ENCODE results near the gene PRSS16.
"Not testable (repeated sequence)": the region's sequence is repeated elsewhere in the genome, so short reads cannot be mapped to it uniquely, and the experiment has no call there.

Gene PRSS16

DNA sequence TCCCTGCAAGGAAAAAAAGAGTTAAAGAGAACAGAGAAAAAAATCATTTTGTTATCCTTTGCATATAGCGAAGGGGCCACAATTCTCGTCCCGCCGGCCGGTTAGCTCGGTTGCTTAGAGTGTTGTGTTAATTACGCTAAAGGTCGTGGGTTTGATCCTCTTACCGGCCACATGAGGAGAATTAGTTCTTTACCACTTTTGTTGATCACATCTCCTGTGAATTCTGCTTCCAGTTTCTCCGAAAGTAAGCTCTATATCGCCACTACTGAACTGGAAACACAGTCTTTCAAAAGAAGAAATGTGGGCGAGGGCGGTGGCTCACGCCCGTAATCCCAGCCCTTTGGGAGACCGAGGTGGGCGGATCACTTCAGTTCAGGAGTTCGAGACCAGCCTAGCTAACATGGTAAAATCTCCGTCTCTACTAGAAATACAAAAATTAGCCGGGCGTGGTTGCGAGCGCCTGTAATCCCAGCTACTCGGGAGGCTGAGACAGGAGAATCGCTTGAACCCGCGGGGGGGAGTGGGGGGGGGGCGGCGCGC, 13.4 kb downstream of the PRSS16 start:
- TF ChIP-seq, protein P1, sequence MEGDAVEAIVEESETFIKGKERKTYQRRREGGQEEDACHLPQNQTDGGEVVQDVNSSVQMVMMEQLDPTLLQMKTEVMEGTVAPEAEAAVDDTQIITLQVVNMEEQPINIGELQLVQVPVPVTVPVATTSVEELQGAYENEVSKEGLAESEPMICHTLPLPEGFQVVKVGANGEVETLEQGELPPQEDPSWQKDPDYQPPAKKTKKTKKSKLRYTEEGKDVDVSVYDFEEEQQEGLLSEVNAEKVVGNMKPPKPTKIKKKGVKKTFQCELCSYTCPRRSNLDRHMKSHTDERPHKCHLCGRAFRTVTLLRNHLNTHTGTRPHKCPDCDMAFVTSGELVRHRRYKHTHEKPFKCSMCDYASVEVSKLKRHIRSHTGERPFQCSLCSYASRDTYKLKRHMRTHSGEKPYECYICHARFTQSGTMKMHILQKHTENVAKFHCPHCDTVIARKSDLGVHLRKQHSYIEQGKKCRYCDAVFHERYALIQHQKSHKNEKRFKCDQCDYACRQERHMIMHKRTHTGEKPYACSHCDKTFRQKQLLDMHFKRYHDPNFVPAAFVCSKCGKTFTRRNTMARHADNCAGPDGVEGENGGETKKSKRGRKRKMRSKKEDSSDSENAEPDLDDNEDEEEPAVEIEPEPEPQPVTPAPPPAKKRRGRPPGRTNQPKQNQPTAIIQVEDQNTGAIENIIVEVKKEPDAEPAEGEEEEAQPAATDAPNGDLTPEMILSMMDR (IDR thresholded peaks at IDR 0.05; ENCODE audit: low read depth, low read length): no peak
- DNase-seq: no peak
- Histone ChIP-seq H3K4me3 (ENCODE audit: low read depth, low read length) (no peak overlapping the region), H3K27me3 (ENCODE audit: insufficient read depth, low read depth, severe bottlenecking) (peaks cover 85% of the 10 kb centered on the region), H3K36me3 (no peaks in the 10 kb centered on the region), H3K27ac (no peak overlapping the region), H3K9me3 (ENCODE audit: severe bottlenecking) (peaks cover 20% of the 10 kb centered on the region)

DNA sequence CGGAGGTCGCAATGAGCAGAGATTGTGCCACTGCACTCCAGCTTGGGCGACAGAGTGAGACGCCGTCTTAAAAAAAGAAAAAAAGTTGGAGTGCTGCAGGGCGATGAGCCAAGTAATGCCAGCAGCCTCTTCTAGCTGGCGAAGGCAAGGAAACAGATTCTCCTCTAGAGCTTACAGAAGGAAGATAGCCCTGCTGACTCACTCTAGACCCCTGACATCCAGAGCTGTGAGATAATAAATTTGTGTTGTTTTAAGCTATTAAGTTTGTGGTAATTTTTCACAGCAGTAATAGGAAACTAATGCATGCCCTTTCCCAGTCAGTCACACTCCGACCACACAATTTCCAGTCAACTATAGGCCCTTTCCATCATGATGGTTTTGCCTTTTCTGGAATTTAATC, 16.4 kb downstream of the PRSS16 start:
- peaks cover 37% of the 10 kb centered on the region for H3K9me3 ChIP-seq (ENCODE audit: severe bottlenecking)
- H3K36me3 ChIP-seq: no peaks in the 10 kb centered on the region
- H3K27ac ChIP-seq: no peak overlapping the region
- peaks cover 98% of the 10 kb centered on the region for H3K27me3 ChIP-seq (ENCODE audit: insufficient read depth, low read depth, severe bottlenecking)
- no peak overlapping the region for H3K4me3 ChIP-seq (ENCODE audit: low read depth, low read length)
- no peak for DNase-seq
- TF ChIP-seq, protein P1 (IDR thresholded peaks at IDR 0.05; ENCODE audit: low read depth, low read length): no peak

GRCh38 chr6:27267003-27267402, 19.5 kb downstream of the PRSS16 start:
- DNase-seq; H3K27ac ChIP-seq; H3K4me3 ChIP-seq (ENCODE audit: low read depth, low read length); H3K36me3 ChIP-seq: not testable (repeated sequence)
- Histone ChIP-seq H3K9me3 (ENCODE audit: severe bottlenecking) (peaks cover 27% of the 10 kb centered on the region), H3K27me3 (ENCODE audit: insufficient read depth, low read depth, severe bottlenecking) (peaks cover 98% of the 10 kb centered on the region)

GRCh38 chr6:27267857-27268434, 20.4 kb downstream of the PRSS16 start:
- no peak overlapping the region for H3K4me3 ChIP-seq (ENCODE audit: low read depth, low read length)
- no peak for DNase-seq
- H3K27ac ChIP-seq: no peak overlapping the region
- H3K36me3 ChIP-seq: no peaks in the 10 kb centered on the region
- TF ChIP-seq, protein P1 (IDR thresholded peaks at IDR 0.05; ENCODE audit: low read depth, low read length): no peak
- peaks cover 98% of the 10 kb centered on the region for H3K27me3 ChIP-seq (ENCODE audit: insufficient read depth, low read depth, severe bottlenecking)
- peaks cover 23% of the 10 kb centered on the region for H3K9me3 ChIP-seq (ENCODE audit: severe bottlenecking)

DNA sequence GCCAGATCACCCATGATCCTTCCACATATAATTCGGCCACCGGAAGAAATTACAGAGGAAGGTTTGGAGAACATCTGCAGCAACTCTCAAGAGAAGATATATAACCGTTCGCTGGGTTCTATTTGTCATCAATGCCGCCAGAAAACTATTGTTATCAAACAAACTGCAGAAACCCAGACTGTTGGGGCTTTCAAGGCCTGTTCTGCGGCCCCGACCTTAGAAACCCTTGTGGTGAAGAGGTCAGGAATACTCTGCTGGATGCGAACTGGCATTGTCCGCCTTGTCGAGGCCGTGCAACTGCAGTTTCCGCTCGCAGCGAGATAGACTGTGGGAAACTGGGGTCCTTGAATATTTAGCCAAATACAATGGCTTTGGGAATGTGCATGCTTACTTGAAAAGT, 21.3 kb downstream of the PRSS16 start:
- Histone ChIP-seq H3K27me3 (ENCODE audit: insufficient read depth, low read depth, severe bottlenecking) (peaks cover 98% of the 10 kb centered on the region), H3K9me3 (ENCODE audit: severe bottlenecking) (peaks cover 24% of the 10 kb centered on the region), H3K27ac (no peak overlapping the region), H3K4me3 (ENCODE audit: low read depth, low read length) (no peak overlapping the region), H3K36me3 (no peaks in the 10 kb centered on the region)
- TF ChIP-seq, protein P1 (IDR thresholded peaks at IDR 0.05; ENCODE audit: low read depth, low read length): no peak
- no peak for DNase-seq

- TF ChIP-seq, protein P1 (IDR thresholded peaks at IDR 0.05; ENCODE audit: low read depth, low read length): no peak
Observed at GRCh38 chr6:27273783-27274182, 26.3 kb downstream of the PRSS16 start.

More at GRCh38 chr6:27273783-27274182, 26.3 kb downstream of the PRSS16 start:
- Histone ChIP-seq H3K4me3 (ENCODE audit: low read depth, low read length) (no peak overlapping the region), H3K36me3 (no peaks in the 10 kb centered on the region), H3K27me3 (ENCODE audit: insufficient read depth, low read depth, severe bottlenecking) (peaks cover 98% of the 10 kb centered on the region), H3K27ac (no peak overlapping the region), H3K9me3 (ENCODE audit: severe bottlenecking) (peaks cover 42% of the 10 kb centered on the region)
- DNase-seq: no peak

Measured in WERI-Rb-1 (cell line).